Hypothalamus (tissue), 51 donors: ENCODE measurements around the gene CFAP97D1.

Experiments used
- DNase-seq, 51 donors: peaks; one replicate each; lab custom pipeline; 2025; lab: John Stamatoyannopoulos, UW

CFAP97D1 gene

DNA sequence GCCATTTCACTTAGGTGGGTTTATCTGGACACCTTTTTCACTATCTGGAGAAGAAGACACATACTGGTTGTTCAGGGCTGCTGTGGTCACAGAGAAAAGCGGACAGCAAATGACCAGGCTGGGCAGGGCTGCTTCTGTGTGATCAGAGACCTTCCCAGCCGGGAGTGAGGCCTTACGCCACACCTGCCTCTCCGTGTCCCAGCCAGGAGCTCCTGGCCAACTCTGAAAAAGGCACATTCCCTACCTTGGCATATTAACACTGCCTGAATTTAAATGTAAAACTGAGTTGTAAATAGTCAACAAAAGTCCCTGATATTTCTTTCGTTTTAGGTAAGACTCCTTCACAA, 12.5 kb upstream of the CFAP97D1 start:
- DNase-seq = no peak

DNA sequence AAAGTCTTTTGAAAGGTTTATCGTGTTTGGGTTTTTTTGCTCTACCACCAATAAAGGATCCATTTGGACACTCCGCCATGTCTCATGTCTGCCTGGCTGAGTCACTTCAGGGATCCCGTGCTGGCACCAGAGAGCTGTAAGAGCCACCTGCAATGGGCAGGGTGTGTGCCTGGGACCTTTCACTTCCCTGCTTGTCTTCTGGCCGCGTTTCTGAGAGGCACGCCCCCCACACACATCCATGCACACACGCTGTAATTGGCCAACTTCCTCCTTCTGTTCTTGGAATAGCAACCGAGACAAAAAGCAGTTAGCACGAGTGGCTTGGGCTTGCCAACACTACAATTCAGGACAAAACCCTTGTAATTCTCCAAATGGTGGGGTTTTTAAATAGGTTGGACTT, 11.9 kb upstream of the CFAP97D1 start:
- peak in 18 of 51 donors; percentile 12 to 42 (median 22) for DNase-seq

DNA sequence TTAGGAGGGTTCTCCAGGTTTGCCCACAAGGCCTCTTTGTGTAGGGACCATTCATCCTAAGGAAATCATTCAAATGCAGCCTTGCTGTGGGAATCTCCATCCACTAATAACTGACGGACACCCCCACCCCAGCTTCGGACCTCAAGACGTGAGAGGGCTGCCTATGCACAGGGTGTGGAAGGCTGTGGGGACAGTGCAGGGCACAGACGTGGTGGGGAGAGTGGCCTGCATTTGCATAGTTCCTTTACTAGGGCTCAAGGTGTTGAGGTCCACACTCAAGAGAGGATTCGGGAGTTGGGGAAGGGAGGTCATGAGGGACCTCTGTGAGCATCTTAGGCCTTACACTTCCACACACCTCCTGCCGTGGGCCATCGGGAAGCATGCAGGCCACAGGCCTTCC, 11.3 kb upstream of the CFAP97D1 start:
- DNase-seq = no peak

DNA sequence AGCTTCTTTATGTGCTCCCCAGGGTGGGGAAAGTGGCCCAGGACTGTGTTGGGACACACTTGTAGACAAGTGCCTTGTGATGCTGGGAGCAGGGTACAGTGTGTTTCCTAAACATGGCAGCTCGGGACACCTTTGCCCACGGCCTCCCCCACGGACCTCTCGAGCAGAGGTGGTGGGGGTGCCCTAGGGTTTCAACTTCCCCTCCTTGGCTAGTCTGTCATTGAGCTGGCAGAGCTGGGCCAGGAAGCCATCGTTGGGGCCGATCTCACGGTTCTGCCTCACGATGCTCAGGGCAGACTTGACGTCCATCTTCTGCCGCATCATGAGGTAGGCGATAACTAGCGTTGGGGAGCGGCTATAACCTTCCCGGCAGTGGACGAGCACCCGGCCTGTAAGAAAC, 10.8 kb upstream of the CFAP97D1 start:
- no peak for DNase-seq

DNA sequence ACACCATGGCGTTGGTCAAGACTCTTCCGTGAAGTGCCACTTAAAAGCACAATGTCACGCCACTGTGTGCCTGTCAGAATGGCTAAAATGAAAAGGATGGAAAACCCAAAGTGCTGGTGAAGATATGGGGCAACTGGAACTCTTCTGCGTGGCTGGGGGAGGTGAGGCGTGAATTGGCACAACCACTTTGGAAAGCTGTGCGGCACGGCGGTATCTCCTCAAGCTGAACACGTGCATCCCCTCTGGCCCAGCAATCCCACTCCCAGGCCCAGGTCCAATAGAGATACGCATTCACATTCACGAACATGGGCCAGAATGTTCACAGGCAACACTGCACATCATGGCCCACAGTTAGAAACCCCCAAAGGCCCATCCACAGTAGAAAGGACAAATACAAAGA, 10.4 kb upstream of the CFAP97D1 start:
- no peak for DNase-seq

DNA sequence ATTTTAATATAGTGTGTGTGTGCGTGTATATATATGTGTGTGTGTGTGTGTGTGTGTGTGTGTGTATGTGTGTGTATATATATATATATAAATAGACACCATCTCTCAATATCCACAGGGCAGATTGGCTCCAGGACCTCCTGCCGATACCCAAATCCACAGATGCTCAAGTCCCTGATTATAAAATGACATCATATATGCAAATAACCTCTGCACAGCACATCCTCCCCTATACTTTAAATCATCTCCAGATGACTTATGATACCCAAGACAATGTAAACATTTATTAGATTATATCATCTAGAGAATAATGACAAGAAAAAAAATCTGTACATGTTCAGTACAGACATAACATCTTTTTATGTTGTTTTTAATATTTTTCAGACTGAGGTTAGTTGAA, 9.3 kb upstream of the CFAP97D1 start:
- DNase-seq = no peak

DNA sequence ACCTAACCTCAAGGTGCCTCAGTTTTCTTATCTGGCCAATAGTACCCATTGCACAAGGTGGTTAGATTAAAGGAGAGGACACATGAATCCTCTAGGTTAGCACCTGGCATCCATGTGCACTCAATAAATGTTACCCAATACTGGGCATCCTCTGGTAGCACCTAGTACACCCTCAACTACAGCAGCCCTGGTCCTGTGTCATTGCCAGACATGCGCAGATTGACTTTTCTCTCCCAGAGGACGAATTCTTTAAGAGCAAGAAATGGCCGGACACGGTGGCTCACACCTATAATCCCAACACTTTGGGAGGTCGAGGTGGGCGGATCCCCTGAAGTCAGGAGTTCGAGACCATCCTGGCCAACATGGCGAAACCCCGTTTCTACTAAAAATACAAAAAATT, 8.8 kb upstream of the CFAP97D1 start:
- DNase-seq = no peak

DNA sequence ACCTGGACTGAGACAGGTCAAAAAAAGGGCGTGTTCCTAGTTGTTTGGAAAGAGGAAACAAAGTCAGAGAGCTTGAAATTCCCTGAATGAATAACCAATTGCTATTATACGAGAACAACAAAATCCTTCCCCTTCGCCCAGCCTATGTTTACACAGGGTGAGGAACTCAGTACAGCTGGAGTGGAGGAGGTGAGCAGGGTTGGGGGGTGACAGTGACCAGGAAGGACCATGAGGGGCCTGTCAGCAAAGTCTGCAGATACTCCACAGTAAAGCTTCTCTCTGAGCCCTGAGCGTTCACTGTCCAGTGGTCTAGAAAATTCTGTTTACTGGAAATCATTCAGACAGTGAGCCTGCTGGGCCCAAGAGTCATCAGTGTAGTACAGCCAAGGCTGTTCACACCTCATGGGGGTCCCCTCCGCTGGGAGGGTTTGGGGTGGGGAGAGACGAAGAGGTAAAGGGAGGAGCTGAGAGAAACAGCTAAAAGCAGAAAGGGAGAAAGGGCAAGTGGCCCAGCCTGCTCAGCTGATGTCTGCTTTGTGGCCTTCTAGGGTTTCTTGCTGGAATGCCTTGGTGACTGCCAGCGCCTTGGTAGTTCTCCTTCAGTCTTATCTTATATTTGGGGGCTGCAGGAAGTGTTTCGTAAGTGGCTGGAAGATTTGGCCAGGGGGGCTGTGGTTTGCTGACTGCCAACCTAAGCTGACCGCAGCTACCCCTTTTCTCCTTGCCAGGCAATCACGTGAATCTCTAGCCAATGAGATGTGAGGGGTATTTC, 7.2 kb upstream of the CFAP97D1 start:
- DNase-seq = peak in 6 of 51 donors; percentile 19 to 34 (median 24)

DNA sequence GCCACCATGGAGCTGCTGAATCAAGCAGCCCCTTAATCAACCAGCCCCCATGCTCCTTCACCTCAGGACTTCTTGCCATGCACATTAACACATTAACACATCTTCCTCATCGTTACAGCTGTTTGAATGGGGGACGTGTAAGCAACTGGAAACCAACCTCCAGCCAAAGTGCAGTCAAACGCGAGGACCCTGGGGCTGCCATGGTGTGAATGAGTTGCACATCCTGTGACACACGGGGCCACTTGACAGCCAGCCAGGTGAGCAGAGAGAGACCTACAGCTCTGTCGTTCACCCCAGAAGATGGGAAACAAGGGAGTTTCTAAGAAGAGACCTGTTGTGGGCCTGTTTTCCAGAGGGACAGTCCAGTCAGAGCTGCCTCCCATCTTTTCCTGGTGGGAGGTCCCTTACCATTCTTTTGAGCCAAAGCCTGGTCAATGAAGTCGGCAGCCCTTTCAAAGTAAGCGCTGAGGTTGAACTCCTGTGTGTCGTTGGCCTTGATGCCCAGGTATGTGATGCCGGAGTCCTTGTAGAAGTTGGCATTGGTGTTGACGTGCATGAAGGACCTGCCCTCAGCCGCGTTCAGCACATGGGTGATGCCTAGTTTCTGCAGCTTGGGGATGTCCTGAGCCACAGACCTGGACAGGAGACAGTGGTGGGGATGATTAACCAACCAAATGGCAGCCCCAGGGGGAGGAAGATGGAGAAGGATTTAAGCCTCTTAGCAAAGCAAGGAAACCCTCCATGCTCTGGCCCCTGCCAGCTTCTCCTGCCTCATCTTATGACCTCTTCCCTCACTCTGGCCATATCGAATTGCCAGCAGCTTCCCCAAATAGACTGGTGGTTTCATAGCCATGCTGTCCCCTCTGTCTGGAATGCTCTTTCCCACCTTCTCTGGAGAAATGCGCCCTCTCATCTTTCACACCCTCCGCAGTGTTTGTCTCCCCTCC, 5.7 kb upstream of the CFAP97D1 start:
- no peak for DNase-seq

DNA sequence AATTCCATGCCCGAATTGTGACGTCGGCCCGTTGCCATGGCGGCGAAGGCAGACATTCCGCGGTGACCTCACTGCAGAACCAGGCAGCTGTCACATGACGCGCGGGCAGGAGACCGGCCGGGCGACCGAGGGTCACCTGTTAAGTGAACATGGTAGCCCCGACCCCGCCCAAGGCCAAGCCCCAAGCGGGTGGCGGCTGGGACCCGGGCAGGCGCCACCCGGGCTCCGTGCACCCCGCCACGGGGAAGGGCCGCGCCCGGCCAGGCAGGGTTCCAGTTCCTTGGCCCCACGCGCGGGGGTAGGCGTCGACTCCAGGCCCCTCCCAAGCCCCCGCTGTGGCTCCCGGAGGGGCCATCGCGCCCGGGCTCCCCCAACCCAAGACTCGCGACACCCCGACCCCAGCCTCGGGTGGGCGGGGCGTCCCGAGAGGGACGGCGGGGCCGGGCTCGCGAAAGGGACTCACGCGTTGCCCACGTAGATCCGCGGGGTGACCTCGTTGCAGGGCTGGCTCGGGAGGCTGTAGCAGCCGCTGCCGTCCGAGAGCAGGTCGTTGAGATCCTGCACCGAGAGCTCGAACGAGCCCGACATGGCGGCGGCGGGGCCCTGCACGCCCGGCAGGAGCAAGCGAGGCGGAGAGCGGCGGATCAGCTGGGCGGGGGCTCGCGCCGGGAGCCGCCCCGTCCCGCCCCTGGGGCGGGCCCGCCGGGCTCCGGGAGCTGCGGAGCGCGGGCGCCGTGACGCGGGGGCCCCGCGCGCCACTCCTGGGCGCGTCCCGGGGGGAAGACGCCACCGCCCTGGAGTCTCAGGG, 1.7 kb upstream of the CFAP97D1 start, which contains the start of gene DUSP3:
TSS of gene DUSP3 (minus strand) at position 641 of the 808 bp plus-strand sequence. CDS start at position 588, 53 bp downstream.
- peak; percentile 19 to 96 (median 87) for DNase-seq

DNA sequence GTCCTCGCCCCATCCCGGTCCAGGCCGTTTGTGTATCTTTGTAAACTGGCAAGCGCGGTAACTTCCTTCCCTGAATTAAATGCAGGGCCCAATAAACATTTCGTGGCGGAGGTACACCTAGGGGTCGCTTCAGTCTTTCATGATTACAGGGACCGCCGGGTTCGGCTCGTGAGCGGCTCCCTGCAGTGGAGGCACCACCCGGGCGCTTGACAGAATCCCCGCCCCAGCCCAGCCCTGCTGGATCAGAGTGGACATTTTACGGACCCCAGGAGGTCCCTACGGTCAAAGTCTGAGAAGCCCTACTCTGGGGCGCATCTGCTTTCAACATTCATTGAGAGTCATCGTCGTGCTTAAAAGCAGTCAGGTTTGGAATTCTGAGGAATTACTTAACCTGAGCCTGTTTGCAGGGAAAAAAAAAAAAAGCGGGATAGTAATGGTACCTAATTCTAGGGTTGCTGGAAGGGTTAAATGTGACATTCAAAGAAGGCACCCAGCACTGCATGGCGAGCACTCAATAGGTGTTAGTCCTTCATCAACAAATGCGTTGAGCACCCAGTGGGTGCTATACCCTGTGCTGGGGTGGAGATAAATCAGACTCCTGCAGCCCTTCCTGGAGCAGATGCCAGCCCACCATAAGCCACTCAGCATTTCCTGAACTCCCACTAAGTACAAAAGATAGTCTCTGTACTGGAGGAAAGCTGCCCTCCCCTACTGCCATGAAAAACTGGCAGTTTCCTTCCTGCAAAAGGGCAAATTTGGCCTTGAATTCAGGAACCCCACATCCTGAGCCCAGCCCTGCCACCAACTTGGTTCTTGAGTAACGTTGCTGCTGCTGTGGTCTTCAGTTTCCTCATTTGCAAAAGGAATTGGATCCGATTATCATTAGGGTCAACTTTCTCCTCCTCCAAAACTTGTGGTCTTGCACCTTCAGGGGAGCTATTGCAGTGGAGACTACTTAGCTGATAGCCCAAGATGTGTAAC, 800 bp upstream of the CFAP97D1 start:
- DNase-seq = peak in 7 of 51 donors; percentile 39 to 71 (median 57)

DNA sequence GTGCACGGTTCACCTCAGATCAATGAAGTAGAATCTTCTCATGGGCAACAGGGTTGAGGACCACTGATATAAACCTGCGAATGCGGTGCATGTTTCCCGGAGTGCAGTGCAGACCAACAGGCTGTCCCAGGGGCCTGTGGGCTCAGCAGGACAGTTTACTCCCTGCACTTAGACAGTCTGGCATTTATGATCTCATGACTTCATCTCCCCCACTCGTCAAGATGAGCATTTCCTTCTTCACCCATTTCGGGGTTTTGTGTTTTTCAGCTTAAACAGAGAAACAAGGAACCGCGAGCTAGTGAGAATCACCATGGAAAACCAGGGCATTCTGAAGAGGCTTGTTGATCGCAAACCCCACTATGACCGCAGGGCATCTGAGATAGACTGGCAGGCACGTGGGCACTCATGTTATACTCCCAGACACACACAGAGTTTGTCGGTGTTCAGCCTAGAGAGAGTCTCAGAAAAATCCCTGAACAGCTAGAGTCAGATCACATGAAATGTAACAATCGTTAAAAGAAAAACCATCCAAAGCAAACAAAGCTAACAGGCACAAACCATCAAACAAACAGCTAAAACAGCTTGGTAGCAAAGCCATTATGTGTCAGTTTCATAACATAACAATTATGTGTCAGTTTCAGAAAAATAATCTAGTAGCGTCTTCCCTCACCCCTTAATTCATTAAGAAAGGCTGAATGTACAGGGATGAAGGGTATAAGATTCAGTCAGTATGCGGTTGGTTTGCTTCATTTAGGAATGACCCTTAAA, 2.9 kb downstream of the CFAP97D1 start:
- DNase-seq = no peak

DNA sequence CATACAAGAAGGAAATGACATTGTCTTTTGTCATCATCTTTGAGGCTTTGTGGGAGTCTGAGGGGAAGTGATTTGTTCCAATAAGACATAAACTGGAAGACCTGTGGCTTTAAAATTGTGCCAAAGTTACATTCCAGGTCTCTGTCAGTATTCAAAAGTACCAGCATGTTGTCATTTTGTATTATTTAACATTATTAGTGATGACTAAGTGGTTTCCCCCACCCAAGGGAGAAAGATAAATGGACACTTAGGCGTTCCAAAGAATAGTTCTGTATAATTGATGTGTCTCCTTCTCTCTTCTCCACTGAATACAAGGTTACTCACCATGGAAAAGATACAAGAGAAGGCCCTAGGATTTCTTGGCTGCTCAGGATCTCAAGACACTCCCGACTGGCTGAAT, 3.8 kb downstream of the CFAP97D1 start:
- no peak for DNase-seq

DNA sequence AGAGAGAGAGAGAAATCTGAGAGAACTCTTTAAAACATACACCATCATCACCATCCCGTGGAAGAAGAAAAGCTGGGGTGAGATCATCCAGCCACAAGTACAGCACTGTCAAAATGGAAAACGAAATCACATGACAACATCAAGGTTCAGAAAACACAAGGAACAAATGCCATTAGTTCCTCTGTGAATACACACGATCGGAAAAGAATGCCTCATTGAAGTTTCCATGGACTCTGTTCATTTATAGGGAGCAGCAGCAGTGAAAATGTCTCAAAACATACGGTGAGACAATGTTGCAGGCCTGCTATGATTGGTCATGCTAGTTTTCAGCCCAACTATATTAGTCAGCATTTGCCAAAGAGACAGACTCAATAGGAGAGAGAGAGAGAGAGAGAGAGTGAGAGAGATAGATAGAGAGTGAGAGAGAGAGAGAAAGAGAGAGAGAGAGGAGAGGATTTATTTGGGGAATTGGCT, 4.4 kb downstream of the CFAP97D1 start:
- peak in 2 of 51 donors; percentile 19 to 48 for DNase-seq

DNA sequence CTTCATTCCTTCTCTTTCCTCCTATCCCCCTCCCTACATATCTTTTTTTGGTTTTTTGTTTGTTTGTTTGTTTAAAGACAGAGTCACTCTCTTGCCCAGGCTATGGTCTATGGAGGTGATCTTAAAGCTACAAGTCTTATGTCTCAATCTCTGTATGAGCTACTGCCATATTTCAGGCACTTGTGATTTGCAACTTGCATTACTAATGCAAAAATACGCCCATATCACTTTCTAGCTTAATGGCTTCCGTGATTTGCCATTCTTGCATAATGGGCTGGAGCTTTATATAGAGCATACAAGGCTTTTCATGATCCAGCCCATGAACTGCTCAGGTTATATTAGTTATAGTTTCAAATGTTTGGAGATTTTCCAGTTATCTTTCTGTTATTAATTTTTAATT, 7.5 kb downstream of the CFAP97D1 start:
- DNase-seq = no peak

DNA sequence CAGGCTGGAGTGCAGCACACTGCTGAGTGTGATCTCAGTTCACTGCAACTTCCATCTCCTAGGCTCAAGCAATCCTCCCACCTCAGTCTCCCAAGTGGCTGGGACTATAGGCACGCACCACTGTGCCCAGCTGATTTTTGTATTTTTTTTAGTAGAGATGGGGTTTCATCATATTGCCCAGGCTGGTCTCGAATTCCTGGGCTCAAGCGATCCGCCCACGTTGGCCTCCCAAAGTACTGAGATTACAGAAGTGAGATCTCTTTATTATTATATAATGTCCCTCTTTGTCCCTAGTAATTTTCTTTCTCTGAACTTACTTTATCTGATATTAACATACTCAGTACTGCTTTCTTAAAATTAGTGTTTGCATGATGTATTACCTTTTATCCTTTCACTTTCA, 8.3 kb downstream of the CFAP97D1 start:
- DNase-seq = no peak

DNA sequence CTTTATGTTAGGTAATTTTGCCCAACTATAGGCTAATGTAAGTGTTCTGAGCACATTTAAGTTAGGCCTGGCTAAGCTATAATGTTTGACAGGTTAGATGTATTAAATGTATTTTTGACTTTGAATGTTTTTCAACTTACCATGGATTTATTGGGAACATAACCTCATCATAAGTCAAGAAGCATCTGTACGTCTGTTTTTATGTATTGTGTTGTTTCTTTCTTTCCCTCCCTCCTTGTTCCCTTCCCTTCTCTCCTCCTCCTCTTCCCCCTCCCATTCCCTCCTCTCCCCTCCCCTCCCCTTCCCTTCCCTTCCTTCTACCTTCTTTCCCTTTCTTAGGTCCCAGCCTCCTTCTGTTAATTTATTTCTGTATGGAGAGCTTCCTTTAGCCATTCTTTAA, 9.2 kb downstream of the CFAP97D1 start:
- DNase-seq = no peak

DNA sequence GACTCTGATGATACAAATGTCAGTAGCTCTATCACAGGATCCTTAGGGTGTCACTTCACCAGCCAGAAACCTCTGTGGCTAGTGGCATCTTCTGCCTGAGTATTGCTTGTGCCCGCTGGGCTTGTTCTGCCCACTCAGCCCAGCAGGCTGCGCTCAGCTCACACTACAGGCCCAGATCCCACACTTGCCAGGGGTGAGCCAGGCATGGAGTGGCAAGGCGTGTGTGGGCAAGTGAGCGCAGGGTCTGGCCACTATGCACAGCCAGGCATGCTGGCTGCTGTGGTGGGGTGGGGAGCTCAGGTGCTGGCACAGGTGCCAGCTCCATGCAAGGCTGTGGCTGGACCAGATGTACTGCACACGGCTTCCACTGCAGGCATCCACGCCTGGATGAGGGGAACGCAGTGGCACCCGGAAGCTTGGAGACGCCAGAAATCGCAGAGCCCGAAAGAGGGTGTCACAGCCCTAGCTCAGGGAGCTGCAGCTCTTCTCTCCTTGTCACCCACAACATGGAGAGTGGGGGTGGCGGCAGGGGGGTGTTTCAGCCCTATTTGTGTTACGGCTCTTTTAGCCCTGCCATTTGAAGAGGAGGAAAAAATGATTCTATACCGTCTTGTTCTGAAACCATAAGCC, 10.2 kb downstream of the CFAP97D1 start:
- DNase-seq = peak in 1 of 51 donors; percentile 16
